H1 (cell line): ENCODE results near the gene TCFL5. TPM values are rescaled to one million over a fixed set of nuclear protein-coding genes. Genes with fewer than 3 reads are reported as not detected.

Experiments
- CTCF ChIA-PET: fragments of 300-600 bp; sonication (Branson Sonifier 250); formaldehyde crosslinking; loops from one replicate; lab custom pipeline; 2021; ENCODE audit not compliant: partially characterized antibody; lab: Charles Lee
- POLR2A ChIA-PET: fragments of 300-600 bp; sonication (Branson Sonifier 250); formaldehyde crosslinking; loops from one replicate; lab custom pipeline; 2021; ENCODE audit warnings: inconsistent platforms; ENCODE audit not compliant: partially characterized antibody; lab: Charles Lee
- DNase-seq, 2 experiments: peaks; one replicate each; pipeline versions ENCODE4 v3.0.0 to v3.0.0-alpha.2; 2010 to 2022; ENCODE audit warnings: low spot score in 2 of 2, low read depth in 1 of 2, mixed read lengths in 1 of 2
- FAIRE-seq: peaks from 2 replicates; lab custom pipeline; 2011; peaks lifted over from hg19 to GRCh38; lab: Jason Lieb, UNC
- H2AFZ ChIP-seq: 2 replicates; pipeline ENCODE4 v1.8.1; 2012; ENCODE audit warnings: low read length, inconsistent platforms
- H2AK5ac ChIP-seq: 2 replicates; pipeline ENCODE4 v1.6.1; 2013; ENCODE audit warnings: low read depth, low read length
- H2BK120ac ChIP-seq: replicated peaks from 2 replicates; pipeline ENCODE3; 2013; ENCODE audit warnings: low read depth, low read length, inconsistent platforms
- H2BK12ac ChIP-seq: 2 replicates; pipeline ENCODE4 v1.6.1; 2013; ENCODE audit warnings: low read depth, low read length
- H2BK15ac ChIP-seq: 2 replicates; pipeline ENCODE4 v1.6.1; 2013; ENCODE audit warnings: low read length
- H2BK20ac ChIP-seq: 2 replicates; pipeline ENCODE4 v1.6.1; 2013; ENCODE audit warnings: low read length
- H2BK5ac ChIP-seq: 2 replicates; pipeline ENCODE4 v1.6.1; 2013; ENCODE audit warnings: low read depth, low read length
- H3K14ac ChIP-seq: 2 replicates; pipeline ENCODE4 v1.6.1; 2013; ENCODE audit warnings: inconsistent platforms; ENCODE audit not compliant: insufficient read length
- H3K18ac ChIP-seq: 2 replicates; pipeline ENCODE4 v1.6.1; 2013; ENCODE audit warnings: low read length; ENCODE audit errors: extremely low read depth
- H3K23ac ChIP-seq: 2 replicates; pipeline ENCODE4 v1.6.1; 2013; ENCODE audit warnings: inconsistent platforms; ENCODE audit not compliant: insufficient read length
- H3K23me2 ChIP-seq: 2 replicates; pipeline ENCODE4 v1.6.1; 2013; ENCODE audit warnings: low read depth, low read length
- H3K27ac ChIP-seq: 2 replicates; pipeline ENCODE4 v1.6.1; 2011; ENCODE audit warnings: low read depth, low read length, inconsistent platforms
- H3K27me3 ChIP-seq, 4 experiments: replicated peaks in 1 of 4; 1 replicate in 1 of 4; 2 replicates in 3 of 4; pipeline versions ENCODE4 v1.6.1 to v1.8.1; 2011 to 2013; ENCODE audit warnings: low read length in 3 of 4, mild to moderate bottlenecking in 3 of 4, inconsistent platforms in 2 of 4, mixed read lengths in 2 of 4, moderate library complexity in 1 of 4; ENCODE audit not compliant: control insufficient read depth in 3 of 4, insufficient read depth in 3 of 4; ENCODE audit errors: extremely low read depth in 1 of 4
- H3K36me3 ChIP-seq, 4 experiments: 2 replicates each; pipeline versions ENCODE4 v1.6.1 to v1.8.1; 2011 to 2013; ENCODE audit warnings: mild to moderate bottlenecking in 4 of 4, low read length in 3 of 4, moderate library complexity in 2 of 4, control low read depth in 1 of 4, inconsistent platforms in 1 of 4; ENCODE audit not compliant: insufficient read depth in 4 of 4, control insufficient read depth in 2 of 4
- H3K4ac ChIP-seq: replicated peaks from 2 replicates; pipeline ENCODE3; 2013; ENCODE audit warnings: low read length, low read depth, mixed read lengths, inconsistent platforms; ENCODE audit not compliant: insufficient read length
- H3K4me1 ChIP-seq, 4 experiments: replicated peaks in 1 of 4; 1 replicate in 1 of 4; 2 replicates in 3 of 4; pipeline versions ENCODE4 v1.6.1 to v1.8.1; 2011 to 2013; ENCODE audit warnings: low read length in 3 of 4, inconsistent platforms in 2 of 4, mixed read lengths in 1 of 4; ENCODE audit not compliant: insufficient read depth in 4 of 4, control insufficient read depth in 3 of 4
- H3K4me2 ChIP-seq, 2 experiments: 2 replicates each; pipeline versions ENCODE4 v1.6.1 to v1.8.1; 2011 to 2013; ENCODE audit warnings: low read depth in 2 of 2, low read length in 2 of 2, control low read depth in 1 of 2, inconsistent platforms in 1 of 2, mild to moderate bottlenecking in 1 of 2; ENCODE audit not compliant: insufficient read depth in 1 of 2
- H3K4me3 ChIP-seq, 4 experiments: fragments of 200-600, 300-600 bp in 1 of 4; sonication (generic), shearing (Covaris generic), sonication (Bioruptor Twin) in 1 of 4; 2 replicates each; pipeline versions ENCODE4 v1.5.1 to v1.8.1; 2011 to 2016; ENCODE audit warnings: low read length in 4 of 4, low read depth in 3 of 4, control low read depth in 2 of 4, inconsistent platforms in 2 of 4, mild to moderate bottlenecking in 2 of 4, mixed read lengths in 1 of 4, moderate library complexity in 1 of 4; ENCODE audit not compliant: insufficient read depth in 2 of 4; ENCODE audit errors: extremely low read depth in 1 of 4
- H3K56ac ChIP-seq: replicated peaks from 2 replicates; pipeline ENCODE3; 2013; ENCODE audit warnings: low read depth, mild to moderate bottlenecking, mixed read lengths, low read length, inconsistent platforms; ENCODE audit not compliant: insufficient read length
- H3K79me1 ChIP-seq: 2 replicates; pipeline ENCODE4 v1.6.1; 2013; ENCODE audit warnings: low read depth, low read length, control low read depth
- H3K79me2 ChIP-seq, 2 experiments: 2 replicates each; pipeline versions ENCODE4 v1.6.1 to v1.8.1; 2012 to 2013; ENCODE audit warnings: low read length in 2 of 2, mild to moderate bottlenecking in 2 of 2, inconsistent platforms in 1 of 2; ENCODE audit not compliant: insufficient read depth in 2 of 2, control insufficient read depth in 1 of 2
- H3K9ac ChIP-seq, 4 experiments: replicated peaks in 1 of 4; 1 replicate in 1 of 4; 2 replicates in 3 of 4; pipeline versions ENCODE4 v1.6.1 to v1.8.1; 2011 to 2013; ENCODE audit warnings: low read depth in 3 of 4, low read length in 3 of 4, control low read depth in 2 of 4, mild to moderate bottlenecking in 2 of 4, moderate library complexity in 2 of 4, inconsistent platforms in 1 of 4; ENCODE audit errors: extremely low read depth in 1 of 4
- H3K9me3 ChIP-seq, 2 experiments: 2 replicates each; pipeline versions ENCODE4 v1.6.1 to v1.8.1; 2012 to 2013; ENCODE audit warnings: mild to moderate bottlenecking in 2 of 2, moderate library complexity in 2 of 2, control low read depth in 1 of 2, inconsistent platforms in 1 of 2, low read depth in 1 of 2, low read length in 1 of 2, mixed read lengths in 1 of 2; ENCODE audit not compliant: insufficient read depth in 2 of 2
- H4K20me1 ChIP-seq, 2 experiments: replicated peaks in 1 of 2; 2 replicates each; pipeline versions ENCODE3 to v1.8.1; 2011 to 2013; ENCODE audit warnings: inconsistent platforms in 2 of 2, low read length in 2 of 2, mild to moderate bottlenecking in 1 of 2; ENCODE audit not compliant: insufficient read depth in 2 of 2, control insufficient read depth in 1 of 2
- H4K5ac ChIP-seq: 2 replicates; pipeline ENCODE4 v1.6.1; 2013; ENCODE audit warnings: low read length, low read depth, mixed read lengths, inconsistent platforms; ENCODE audit not compliant: insufficient read length
- H4K8ac ChIP-seq: 2 replicates; pipeline ENCODE4 v1.8.0; 2013; ENCODE audit warnings: mild to moderate bottlenecking, moderate library complexity, low read length, inconsistent platforms; ENCODE audit not compliant: insufficient read depth; ENCODE audit errors: extremely low read depth
- H4K91ac ChIP-seq: replicated peaks from 2 replicates; pipeline ENCODE3; 2013; ENCODE audit warnings: low read length, mixed read lengths, inconsistent platforms; ENCODE audit not compliant: insufficient read length
- ATF3 ChIP-seq: IDR thresholded peaks from 2 replicates; pipeline ENCODE4 v1.6.1; 2011; ENCODE audit warnings: low read depth, mild to moderate bottlenecking, low read length; ENCODE audit not compliant: insufficient read depth
- CEBPB ChIP-seq: IDR thresholded peaks from 2 replicates; pipeline ENCODE4 v1.6.1; 2012; ENCODE audit warnings: low read depth, low read length
- HDAC6 ChIP-seq: IDR thresholded peaks from one replicate; pipeline ENCODE4 v1.7.1; 2012; ENCODE audit warnings: low read depth, mild to moderate bottlenecking, inconsistent platforms, low read length, moderate library complexity
- JUND ChIP-seq: IDR thresholded peaks from 2 replicates; pipeline ENCODE4 v1.6.1; 2011; ENCODE audit warnings: mild to moderate bottlenecking, improper control_type of control experiment, low read length
- MAFK ChIP-seq: IDR thresholded peaks from 2 replicates; pipeline ENCODE4 v1.6.1; 2012; ENCODE audit warnings: low read depth, mild to moderate bottlenecking, improper control_type of control experiment, low read length
- POU5F1 ChIP-seq: IDR thresholded peaks from 2 replicates; pipeline ENCODE4 v1.6.1; 2011; ENCODE audit warnings: low read depth, mild to moderate bottlenecking, low read length, moderate library complexity
- SP4 ChIP-seq: IDR thresholded peaks from 2 replicates; pipeline ENCODE4 v1.6.1; 2012; ENCODE audit warnings: low read length, inconsistent platforms
- SRF ChIP-seq: IDR thresholded peaks from 2 replicates; pipeline ENCODE4 v1.6.1; 2011; ENCODE audit warnings: mild to moderate bottlenecking, low read depth, low read length, moderate library complexity
- ZNF274 ChIP-seq: IDR thresholded peaks from 2 replicates; pipeline ENCODE4 v1.7.0; 2012; ENCODE audit warnings: low read length, borderline replicate concordance; ENCODE audit errors: extremely low read depth
- WGBS, 2 experiments: shearing (Covaris generic) in 1 of 2; methylation state at CpG; one replicate each; pipeline versions ENCODE4 v1.1.6 to v1.1.7; 2013 to 2015; ENCODE audit warnings: low lambda C conversion rate in 2 of 2, mixed read lengths in 2 of 2, inconsistent platforms in 1 of 2, low coverage in 1 of 2, missing lambda C conversion rate in 1 of 2; ENCODE audit not compliant: insufficient replicate concordance in 2 of 2, insufficient coverage in 1 of 2, insufficient read length in 1 of 2; ENCODE audit errors: extremely low coverage in 1 of 2, missing lambda C conversion rate in 1 of 2; 5-methylcytosine and 5-hydroxymethylcytosine counted together
- polyA plus RNA-seq, 7 experiments: library from polyadenylated mRNA; depleted of rRNA in 3 of 7; stranded (reverse) in 5 of 7; unstranded in 2 of 7; fragments of >200 nt in 5 of 7; fragments of 200-250 nt in 2 of 7; gene quantifications; 1 replicate in 5 of 7; 2 replicates in 1 of 7; 4 replicates in 1 of 7; pipeline versions ENCODE4 v1.2.1 to v1.2.3, GENCODE V29; 2011 to 2013; ENCODE audit warnings: missing spikeins in 2 of 7, mixed read lengths in 2 of 7
- total RNA-seq: library from RNA; stranded (reverse); fragmentation: NEBNext Ultra II Directional; extraction: Animal tissue kit (Norgen Biotek cat#: 25700); gene quantifications from 2 replicates; pipeline ENCODE4 v1.2.1, GENCODE V29; 2021

The TCFL5 gene
- total and polyA plus RNA-seq, 2 of the 8 experiments (the other 6 are each of a cell fraction or from before 2014, with no cell fraction given) = 6.2 to 15.0 TPM

- Histone ChIP-seq H3K79me1 (no peaks in the 10 kb centered on the region), H3K4me3 (no peak overlapping the region), H2AK5ac (no peak overlapping the region), H4K20me1 (peaks cover 0 to 2% of the 10 kb centered on the region in 2 experiments), H2BK20ac (no peak overlapping the region), H2BK120ac (no peak overlapping the region), H3K23me2 (no peaks in the 10 kb centered on the region), H3K4me1 (peaks cover 0 to 10% (median 0%) of the 10 kb centered on the region in 4 experiments; a peak in 2 of 7 replicates), H2BK12ac (no peak overlapping the region), H3K56ac (peak overlapping the region; percentile 6), H3K27me3 (no peaks in the 10 kb centered on the region), H3K18ac (no peak overlapping the region), H3K4ac (no peak overlapping the region), H2BK5ac (no peak overlapping the region; the same call in 1 of the 2 replicates), H4K5ac (no peak overlapping the region), H3K79me2 (no peaks in the 10 kb centered on the region), H2AFZ (no peak overlapping the region), H3K23ac (no peak overlapping the region), H3K9ac (no peak overlapping the region), H2BK15ac (no peak overlapping the region), H4K8ac (no peak overlapping the region), H3K14ac (no peak overlapping the region), H4K91ac (no peak overlapping the region), H3K36me3 (peaks cover 0 to 25% (median 4%) of the 10 kb centered on the region in 4 experiments; a peak in 4 of 8 replicates), H3K27ac (no peak overlapping the region; the same call in 1 of the 2 replicates), H3K9me3 (no peaks in the 10 kb centered on the region), H3K4me2 (no peak overlapping the region)
- POLR2A ChIA-PET = interaction anchor here (1.2 to 2.6 kb wide), 6 partner anchors 9 to 21 kb away, joined by 3 to 11 read pairs (median 4); no protein-coding TSS in a partner anchor
- CTCF ChIA-PET = interaction anchor here (1.0 to 2.1 kb wide), 5 partner anchors 11 to 387 kb away, joined by 3 to 9 read pairs (median 4); no protein-coding TSS in a partner anchor
- DNase-seq (no peak), FAIRE-seq (no peak)
- 88% methylated on average over 42 of the region's 52 CpGs; no CpG with 5 or more reads in 1 of the 2 experiments for WGBS, 2 experiments
- no peak for TF ChIP-seq HDAC6
- TF ChIP-seq ATF3 = no peak
- no peak for TF ChIP-seq CEBPB
- TF ChIP-seq JUND = no peak
- TF ChIP-seq MAFK = no peak
- no peak for TF ChIP-seq ZNF274
- TF ChIP-seq POU5F1 = no peak
- TF ChIP-seq SP4 = no peak
- no peak for TF ChIP-seq SRF
Observed at GRCh38 chr20:62835931-62836861, 25.4 kb downstream of the TCFL5 start.
